SK-N-SH treated with all-trans-retinoic acid at 6 μM for 48 hours (cell line): ENCODE data around the gene PLCL2.

Experiments
- ATAC-seq: fragments of 200-7000 bp; cut with Tn5 transposase; 3 replicates; pipeline ENCODE4 v1.9.1; 2020; ENCODE audit warnings: mild to moderate bottlenecking, moderate library complexity
- ARNTL ChIP-seq: fragments of 450-650 bp; formaldehyde crosslinking; IDR thresholded peaks from 2 replicates; pipeline ENCODE4 v1.5.0; 2020; ENCODE audit warnings: low read depth, mild to moderate bottlenecking, moderate library complexity, borderline replicate concordance
- BACH2 ChIP-seq: fragments of 250-450 bp; sonication (Bioruptor Pico); IDR thresholded peaks from 2 replicates; pipeline ENCODE4 v1.9.0; 2021; ENCODE audit warnings: mild to moderate bottlenecking, borderline replicate concordance
- CSDC2 ChIP-seq: fragments of 250-450 bp; sonication (Bioruptor Pico); IDR thresholded peaks from 2 replicates; pipeline ENCODE4 v1.5.0; 2020; ENCODE audit warnings: mild to moderate bottlenecking, moderate library complexity
- GLIS3 ChIP-seq: fragments of 250-450 bp; sonication (Bioruptor Pico); IDR thresholded peaks from 2 replicates; pipeline ENCODE4 v1.5.0; 2020; ENCODE audit warnings: mild to moderate bottlenecking, moderate library complexity
- OSR1 ChIP-seq: fragments of 250-450 bp; sonication (Bioruptor Pico); IDR thresholded peaks from 2 replicates; pipeline ENCODE4 v1.8.0; 2022; ENCODE audit warnings: moderate library complexity, mild to moderate bottlenecking, inconsistent platforms
- RARB ChIP-seq: fragments of 250-450 bp; sonication (Bioruptor Pico); IDR thresholded peaks from 2 replicates; pipeline ENCODE4 v1.8.0; 2021; ENCODE audit warnings: mild to moderate bottlenecking, moderate library complexity
- SNAI2 ChIP-seq: fragments of 250-450 bp; sonication (Bioruptor Pico); IDR thresholded peaks from 2 replicates; pipeline ENCODE4 v1.5.0; 2020; ENCODE audit warnings: mild to moderate bottlenecking, moderate library complexity
- TCF4 ChIP-seq: fragments of 250-450 bp; sonication (Bioruptor Pico); IDR thresholded peaks from 2 replicates; pipeline ENCODE4 v1.8.0; 2021; ENCODE audit warnings: mild to moderate bottlenecking, moderate library complexity, borderline replicate concordance
- TOX ChIP-seq: fragments of 250-450 bp; sonication (Bioruptor Pico); IDR thresholded peaks from 2 replicates; pipeline ENCODE4 v1.8.0; 2021; ENCODE audit warnings: mild to moderate bottlenecking, moderate library complexity, borderline replicate concordance
- ZFP3 ChIP-seq: fragments of 250-450 bp; sonication (Bioruptor Pico); IDR thresholded peaks from 2 replicates; pipeline ENCODE4 v1.5.0; 2020; ENCODE audit warnings: mild to moderate bottlenecking, moderate library complexity
- ZFP30 ChIP-seq: fragments of 450-650 bp; formaldehyde crosslinking; IDR thresholded peaks from 2 replicates; pipeline ENCODE4 v1.5.0; 2022; ENCODE audit warnings: mild to moderate bottlenecking, moderate library complexity
- ZNF565 ChIP-seq: fragments of 450-650 bp; formaldehyde crosslinking; conservative IDR thresholded peaks from 2 replicates; pipeline ENCODE4 v1.5.0; 2020; ENCODE audit warnings: low read depth, mild to moderate bottlenecking, moderate library complexity
- ZNF70 ChIP-seq: fragments of 450-650 bp; formaldehyde crosslinking; IDR thresholded peaks from 2 replicates; pipeline ENCODE4 v1.5.0; 2020; ENCODE audit warnings: mild to moderate bottlenecking, moderate library complexity
- ZNF8 ChIP-seq: fragments of 450-650 bp; formaldehyde crosslinking; IDR thresholded peaks from 2 replicates; pipeline ENCODE4 v1.5.0; 2020; ENCODE audit warnings: mild to moderate bottlenecking, moderate library complexity
- TF ChIP-seq, protein P1 (sequence below): fragments of 250-450 bp; sonication (Bioruptor Pico); IDR thresholded peaks from 2 replicates; pipeline ENCODE4 v1.5.1; 2020; ENCODE audit warnings: low read depth, mild to moderate bottlenecking, moderate library complexity
- TF ChIP-seq, protein P2 (sequence below): fragments of 250-450 bp; sonication (Bioruptor Pico); IDR thresholded peaks from 2 replicates; pipeline ENCODE4 v1.5.1; 2021; ENCODE audit warnings: mild to moderate bottlenecking, moderate library complexity
- TF ChIP-seq, protein P3 (sequence below): fragments of 250-450 bp; sonication (Bioruptor Pico); IDR thresholded peaks from 2 replicates; pipeline ENCODE4 v1.8.0; 2020; ENCODE audit warnings: mild to moderate bottlenecking, moderate library complexity, borderline replicate concordance
- TF ChIP-seq, protein P4 (sequence below): fragments of 250-450 bp; sonication (Bioruptor Pico); IDR thresholded peaks from 2 replicates; pipeline ENCODE4 v1.8.0; 2021; ENCODE audit warnings: low read depth, mild to moderate bottlenecking, moderate library complexity, borderline replicate concordance

Gene PLCL2

DNA sequence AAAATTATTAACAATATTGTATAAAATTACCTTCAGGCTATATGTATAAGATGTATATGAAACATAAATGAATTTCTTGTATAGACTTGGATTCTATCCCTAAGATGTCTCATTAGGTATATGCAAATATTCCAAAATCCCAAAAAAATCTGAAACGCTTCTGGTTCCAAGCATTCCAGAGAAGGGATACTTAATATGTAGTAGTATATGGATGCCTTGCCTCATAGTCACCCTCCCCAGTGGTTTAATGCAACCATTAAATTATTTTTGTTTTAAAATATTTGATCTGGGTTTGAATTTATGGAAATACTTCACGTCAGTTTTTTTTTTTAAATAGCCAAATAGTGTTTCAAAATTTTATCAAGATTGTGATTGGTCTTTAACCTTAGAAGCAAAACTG lies 27.2 kb downstream of the PLCL2 start:
- no peak for ATAC-seq
- TF ChIP-seq SNAI2 (CRISPR knock-in tag): no peak
- no peak for TF ChIP-seq TCF4 (CRISPR knock-in tag)
- TF ChIP-seq, protein P1, sequence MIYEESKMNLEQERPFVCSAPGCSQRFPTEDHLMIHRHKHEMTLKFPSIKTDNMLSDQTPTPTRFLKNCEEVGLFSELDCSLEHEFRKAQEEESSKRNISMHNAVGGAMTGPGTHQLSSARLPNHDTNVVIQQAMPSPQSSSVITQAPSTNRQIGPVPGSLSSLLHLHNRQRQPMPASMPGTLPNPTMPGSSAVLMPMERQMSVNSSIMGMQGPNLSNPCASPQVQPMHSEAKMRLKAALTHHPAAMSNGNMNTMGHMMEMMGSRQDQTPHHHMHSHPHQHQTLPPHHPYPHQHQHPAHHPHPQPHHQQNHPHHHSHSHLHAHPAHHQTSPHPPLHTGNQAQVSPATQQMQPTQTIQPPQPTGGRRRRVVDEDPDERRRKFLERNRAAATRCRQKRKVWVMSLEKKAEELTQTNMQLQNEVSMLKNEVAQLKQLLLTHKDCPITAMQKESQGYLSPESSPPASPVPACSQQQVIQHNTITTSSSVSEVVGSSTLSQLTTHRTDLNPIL (CRISPR knock-in tag): no peak
- TF ChIP-seq GLIS3 (CRISPR knock-in tag): no peak
- no peak for TF ChIP-seq TOX (CRISPR knock-in tag)
- no peak for TF ChIP-seq ARNTL (CRISPR knock-in tag)

DNA sequence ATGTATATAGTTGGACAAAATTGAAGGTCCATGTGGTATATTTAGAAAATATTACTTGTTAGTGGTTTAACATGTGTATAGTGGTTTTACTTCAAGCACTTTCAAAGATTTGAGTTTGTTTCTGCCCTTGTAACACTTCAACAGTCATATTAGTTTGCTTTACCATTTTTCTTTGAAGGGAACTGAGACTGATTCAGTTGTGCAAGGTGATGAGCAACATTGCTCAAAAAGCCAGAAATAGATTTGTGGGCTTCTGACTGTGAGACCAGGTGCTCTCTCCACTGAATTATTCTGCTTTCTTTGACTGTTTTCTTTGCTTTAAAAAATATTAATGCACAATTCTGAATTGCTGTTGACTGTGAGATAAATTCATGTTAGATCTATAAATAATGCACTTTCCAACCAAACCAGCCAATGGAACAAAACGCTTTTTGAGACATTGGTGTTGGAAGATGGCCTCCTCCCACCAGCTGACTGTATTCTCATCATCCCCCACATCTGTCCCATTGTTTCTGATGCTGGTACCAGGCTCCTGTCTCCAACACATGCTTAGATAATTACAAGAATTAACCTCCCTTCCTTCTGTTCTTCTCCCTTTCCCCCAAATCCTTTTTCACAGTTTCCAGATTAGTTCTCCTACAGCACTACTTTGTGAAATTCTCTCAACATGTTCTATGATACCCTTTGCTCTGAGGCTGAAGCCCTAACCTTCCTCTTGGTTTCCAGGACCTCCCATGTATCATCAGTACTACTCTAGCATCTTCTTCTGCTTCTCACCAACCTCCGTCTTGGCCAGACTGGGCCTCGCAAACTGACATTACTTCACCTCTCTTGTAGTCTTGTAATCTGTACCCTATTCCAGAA lies 27.9 kb downstream of the PLCL2 start:
- ATAC-seq: no peak
- TF ChIP-seq ZNF70 (CRISPR knock-in tag) (no peak), OSR1 (no peak)
- TF ChIP-seq, protein P2, sequence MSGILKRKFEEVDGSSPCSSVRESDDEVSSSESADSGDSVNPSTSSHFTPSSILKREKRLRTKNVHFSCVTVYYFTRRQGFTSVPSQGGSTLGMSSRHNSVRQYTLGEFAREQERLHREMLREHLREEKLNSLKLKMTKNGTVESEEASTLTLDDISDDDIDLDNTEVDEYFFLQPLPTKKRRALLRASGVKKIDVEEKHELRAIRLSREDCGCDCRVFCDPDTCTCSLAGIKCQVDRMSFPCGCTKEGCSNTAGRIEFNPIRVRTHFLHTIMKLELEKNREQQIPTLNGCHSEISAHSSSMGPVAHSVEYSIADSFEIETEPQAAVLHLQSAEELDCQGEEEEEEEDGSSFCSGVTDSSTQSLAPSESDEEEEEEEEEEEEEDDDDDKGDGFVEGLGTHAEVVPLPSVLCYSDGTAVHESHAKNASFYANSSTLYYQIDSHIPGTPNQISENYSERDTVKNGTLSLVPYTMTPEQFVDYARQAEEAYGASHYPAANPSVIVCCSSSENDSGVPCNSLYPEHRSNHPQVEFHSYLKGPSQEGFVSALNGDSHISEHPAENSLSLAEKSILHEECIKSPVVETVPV (CRISPR knock-in tag): no peak

DNA sequence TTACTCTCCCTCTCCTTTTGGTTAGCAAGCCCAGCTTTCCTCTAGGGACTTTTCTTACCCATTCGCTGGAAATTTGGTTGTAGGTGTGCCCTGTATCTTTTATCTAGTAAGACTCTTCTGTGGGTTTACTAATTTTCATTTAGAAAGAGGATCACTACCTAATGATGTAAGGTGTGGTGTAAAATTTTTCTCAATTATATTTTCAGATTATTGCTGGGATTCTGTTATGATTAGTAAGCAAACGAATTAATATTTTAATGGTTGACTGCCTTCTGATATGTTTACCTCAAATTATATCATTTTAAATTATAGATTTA lies 28.5 kb downstream of the PLCL2 start:
- TF ChIP-seq ZFP30 (no peak), ZNF8 (CRISPR knock-in tag) (no peak), RARB (CRISPR knock-in tag) (no peak), SNAI2 (CRISPR knock-in tag) (no peak), ZFP3 (no peak)
- ATAC-seq: no peak

DNA sequence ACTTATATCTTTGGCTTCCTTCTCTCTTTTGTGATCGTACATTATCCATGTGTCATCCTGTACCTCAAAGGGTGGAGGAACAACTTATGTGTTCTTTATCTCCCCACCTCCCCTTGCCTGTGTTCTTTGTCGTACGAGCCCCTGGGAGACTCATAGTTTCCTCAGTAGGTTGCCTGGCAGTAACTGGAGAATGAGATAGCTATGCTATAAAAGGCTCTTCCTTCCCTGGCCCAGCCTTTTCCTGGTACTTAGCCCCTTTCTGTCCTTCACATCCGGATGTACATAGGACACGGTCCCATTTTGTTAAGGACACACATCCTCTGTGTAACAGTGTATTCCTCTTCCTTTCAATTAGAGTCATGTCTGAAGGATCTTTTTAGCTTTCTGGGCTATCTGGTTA lies 32.1 kb downstream of the PLCL2 start:
- TF ChIP-seq, protein P2 (CRISPR knock-in tag): no peak
- no peak for TF ChIP-seq BACH2
- TF ChIP-seq GLIS3 (CRISPR knock-in tag): no peak
- no peak for TF ChIP-seq ZNF565
- no peak for TF ChIP-seq CSDC2 (CRISPR knock-in tag)
- no peak for TF ChIP-seq RARB (CRISPR knock-in tag)
- TF ChIP-seq ZFP30: no peak
- TF ChIP-seq, protein P3, sequence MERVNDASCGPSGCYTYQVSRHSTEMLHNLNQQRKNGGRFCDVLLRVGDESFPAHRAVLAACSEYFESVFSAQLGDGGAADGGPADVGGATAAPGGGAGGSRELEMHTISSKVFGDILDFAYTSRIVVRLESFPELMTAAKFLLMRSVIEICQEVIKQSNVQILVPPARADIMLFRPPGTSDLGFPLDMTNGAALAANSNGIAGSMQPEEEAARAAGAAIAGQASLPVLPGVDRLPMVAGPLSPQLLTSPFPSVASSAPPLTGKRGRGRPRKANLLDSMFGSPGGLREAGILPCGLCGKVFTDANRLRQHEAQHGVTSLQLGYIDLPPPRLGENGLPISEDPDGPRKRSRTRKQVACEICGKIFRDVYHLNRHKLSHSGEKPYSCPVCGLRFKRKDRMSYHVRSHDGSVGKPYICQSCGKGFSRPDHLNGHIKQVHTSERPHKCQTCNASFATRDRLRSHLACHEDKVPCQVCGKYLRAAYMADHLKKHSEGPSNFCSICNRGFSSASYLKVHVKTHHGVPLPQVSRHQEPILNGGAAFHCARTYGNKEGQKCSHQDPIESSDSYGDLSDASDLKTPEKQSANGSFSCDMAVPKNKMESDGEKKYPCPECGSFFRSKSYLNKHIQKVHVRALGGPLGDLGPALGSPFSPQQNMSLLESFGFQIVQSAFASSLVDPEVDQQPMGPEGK (CRISPR knock-in tag): no peak
- no peak for TF ChIP-seq ZNF70 (CRISPR knock-in tag)
- TF ChIP-seq TOX (CRISPR knock-in tag): no peak
- ATAC-seq: no peak

DNA sequence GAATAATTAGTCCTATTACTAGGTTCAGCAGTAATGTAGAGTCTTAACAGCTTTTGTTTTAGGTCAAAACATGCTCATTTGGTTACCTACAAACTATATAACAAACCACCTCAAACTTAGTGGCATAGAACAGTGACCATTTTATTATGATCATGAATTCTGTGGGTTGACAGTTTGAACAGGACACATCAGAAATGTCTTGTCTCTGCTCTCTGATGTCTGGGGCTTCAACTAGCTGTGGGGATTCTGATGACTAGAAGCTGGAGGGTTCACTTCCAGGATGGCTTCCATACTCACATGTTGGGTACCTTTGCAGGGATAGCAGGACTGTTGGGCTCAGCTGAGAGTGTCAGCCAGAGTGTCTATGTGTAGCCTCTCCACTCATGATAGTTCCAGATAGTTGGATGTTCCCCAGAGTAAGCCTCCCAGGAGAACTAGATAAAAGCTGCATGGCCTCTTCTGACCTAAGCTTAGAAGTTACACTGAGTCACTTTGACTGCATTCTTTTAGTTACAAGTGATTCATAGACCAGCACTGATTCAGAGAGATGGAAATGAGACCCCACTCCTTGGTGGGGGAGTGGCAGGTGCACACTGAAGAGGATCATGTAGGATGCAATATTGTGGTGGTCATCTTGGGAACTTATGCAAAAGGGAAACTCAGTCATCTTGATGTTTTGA lies 32.6 kb downstream of the PLCL2 start:
- TF ChIP-seq CSDC2 (CRISPR knock-in tag) (no peak), SNAI2 (CRISPR knock-in tag) (no peak), ZNF8 (CRISPR knock-in tag) (no peak), ZFP3 (no peak), GLIS3 (CRISPR knock-in tag) (no peak)
- TF ChIP-seq, protein P4, sequence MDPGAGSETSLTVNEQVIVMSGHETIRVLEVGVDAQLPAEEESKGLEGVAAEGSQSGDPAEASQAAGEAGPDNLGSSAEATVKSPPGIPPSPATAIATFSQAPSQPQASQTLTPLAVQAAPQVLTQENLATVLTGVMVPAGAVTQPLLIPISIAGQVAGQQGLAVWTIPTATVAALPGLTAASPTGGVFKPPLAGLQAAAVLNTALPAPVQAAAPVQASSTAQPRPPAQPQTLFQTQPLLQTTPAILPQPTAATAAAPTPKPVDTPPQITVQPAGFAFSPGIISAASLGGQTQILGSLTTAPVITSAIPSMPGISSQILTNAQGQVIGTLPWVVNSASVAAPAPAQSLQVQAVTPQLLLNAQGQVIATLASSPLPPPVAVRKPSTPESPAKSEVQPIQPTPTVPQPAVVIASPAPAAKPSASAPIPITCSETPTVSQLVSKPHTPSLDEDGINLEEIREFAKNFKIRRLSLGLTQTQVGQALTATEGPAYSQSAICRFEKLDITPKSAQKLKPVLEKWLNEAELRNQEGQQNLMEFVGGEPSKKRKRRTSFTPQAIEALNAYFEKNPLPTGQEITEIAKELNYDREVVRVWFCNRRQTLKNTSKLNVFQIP (CRISPR knock-in tag): no peak

More for the DNA sequence above, 32.6 kb downstream of the PLCL2 start:
- no peak; the same call in 2 of the 3 replicates for ATAC-seq
